ENCODE results near the gene MACROD2. TPM values are rescaled to one million over a fixed set of nuclear protein-coding genes. Genes with fewer than 3 reads are reported as not detected.

Gene MACROD2
- total RNA-seq, 1 donor from 2014 or later, result 2.5 TPM

DNA sequence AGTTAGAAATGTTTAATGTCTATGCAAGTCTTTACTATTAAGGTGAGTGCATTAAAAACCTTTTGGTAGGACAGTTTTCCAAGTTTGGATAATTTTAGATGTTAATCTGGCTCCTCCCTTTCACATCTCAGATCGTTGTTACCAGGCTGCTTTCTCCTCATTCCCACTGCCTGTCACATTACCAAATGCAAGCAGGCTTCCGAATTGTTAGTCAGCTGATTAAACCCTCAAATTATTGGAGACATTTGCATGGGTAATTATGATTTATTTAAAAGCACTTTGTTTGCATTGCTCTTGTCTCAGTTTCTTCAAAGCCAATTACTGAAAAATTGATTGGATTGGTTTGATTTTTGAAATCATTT, 1761.4 kb downstream of the MACROD2 start:
- Mint-ChIP-seq H3K9me3 (ENCODE audit: unreplicated experiment) (no peaks in the 10 kb centered on the region), H3K4me3 (ENCODE audit: unreplicated experiment) (no peak overlapping the region), H3K4me1 (ENCODE audit: unreplicated experiment) (peaks cover 9% of the 10 kb centered on the region), H3K27me3 (ENCODE audit: unreplicated experiment) (no peaks in the 10 kb centered on the region), H3K36me3 (ENCODE audit: unreplicated experiment) (no peaks in the 10 kb centered on the region), H3K27ac (ENCODE audit: unreplicated experiment) (no peak overlapping the region)
- TF ChIP-seq, protein P1, sequence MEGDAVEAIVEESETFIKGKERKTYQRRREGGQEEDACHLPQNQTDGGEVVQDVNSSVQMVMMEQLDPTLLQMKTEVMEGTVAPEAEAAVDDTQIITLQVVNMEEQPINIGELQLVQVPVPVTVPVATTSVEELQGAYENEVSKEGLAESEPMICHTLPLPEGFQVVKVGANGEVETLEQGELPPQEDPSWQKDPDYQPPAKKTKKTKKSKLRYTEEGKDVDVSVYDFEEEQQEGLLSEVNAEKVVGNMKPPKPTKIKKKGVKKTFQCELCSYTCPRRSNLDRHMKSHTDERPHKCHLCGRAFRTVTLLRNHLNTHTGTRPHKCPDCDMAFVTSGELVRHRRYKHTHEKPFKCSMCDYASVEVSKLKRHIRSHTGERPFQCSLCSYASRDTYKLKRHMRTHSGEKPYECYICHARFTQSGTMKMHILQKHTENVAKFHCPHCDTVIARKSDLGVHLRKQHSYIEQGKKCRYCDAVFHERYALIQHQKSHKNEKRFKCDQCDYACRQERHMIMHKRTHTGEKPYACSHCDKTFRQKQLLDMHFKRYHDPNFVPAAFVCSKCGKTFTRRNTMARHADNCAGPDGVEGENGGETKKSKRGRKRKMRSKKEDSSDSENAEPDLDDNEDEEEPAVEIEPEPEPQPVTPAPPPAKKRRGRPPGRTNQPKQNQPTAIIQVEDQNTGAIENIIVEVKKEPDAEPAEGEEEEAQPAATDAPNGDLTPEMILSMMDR (IDR thresholded peaks at IDR 0.05), result no peak
- DNase-seq (ENCODE audit: extremely low spot score, unreplicated experiment), result no peak

DNA sequence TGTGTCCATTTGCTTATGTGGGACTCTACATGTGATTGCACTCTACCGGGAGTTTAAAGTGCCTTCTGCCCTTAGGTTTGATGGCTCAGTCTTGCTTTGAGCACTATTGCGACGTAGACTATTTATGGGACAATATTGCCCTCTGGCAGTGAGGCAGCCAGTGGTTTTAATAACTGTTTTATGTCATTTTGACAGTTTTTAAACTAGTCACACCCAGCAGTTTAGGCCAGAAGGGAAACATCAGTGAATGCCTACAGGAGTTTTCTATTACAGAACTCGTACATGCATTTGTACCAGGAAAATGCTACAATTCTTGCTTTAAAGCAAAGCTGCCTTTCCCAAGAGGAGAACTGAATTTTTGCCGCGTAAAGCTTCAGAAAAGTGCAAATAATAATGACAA, 1764.3 kb downstream of the MACROD2 start:
- no peaks in the 10 kb centered on the region for H3K27me3 Mint-ChIP-seq (ENCODE audit: unreplicated experiment)
- TF ChIP-seq, protein P1 (IDR thresholded peaks at IDR 0.05), result peak; percentile 53
- no peak for DNase-seq (ENCODE audit: extremely low spot score, unreplicated experiment)
- H3K4me3 Mint-ChIP-seq (ENCODE audit: unreplicated experiment), result no peak overlapping the region
- H3K27ac Mint-ChIP-seq (ENCODE audit: unreplicated experiment), result no peak overlapping the region
- H3K4me1 Mint-ChIP-seq (ENCODE audit: unreplicated experiment), result peaks cover 16% of the 10 kb centered on the region
- H3K9me3 Mint-ChIP-seq (ENCODE audit: unreplicated experiment), result no peaks in the 10 kb centered on the region
- H3K36me3 Mint-ChIP-seq (ENCODE audit: unreplicated experiment), result no peaks in the 10 kb centered on the region

DNA sequence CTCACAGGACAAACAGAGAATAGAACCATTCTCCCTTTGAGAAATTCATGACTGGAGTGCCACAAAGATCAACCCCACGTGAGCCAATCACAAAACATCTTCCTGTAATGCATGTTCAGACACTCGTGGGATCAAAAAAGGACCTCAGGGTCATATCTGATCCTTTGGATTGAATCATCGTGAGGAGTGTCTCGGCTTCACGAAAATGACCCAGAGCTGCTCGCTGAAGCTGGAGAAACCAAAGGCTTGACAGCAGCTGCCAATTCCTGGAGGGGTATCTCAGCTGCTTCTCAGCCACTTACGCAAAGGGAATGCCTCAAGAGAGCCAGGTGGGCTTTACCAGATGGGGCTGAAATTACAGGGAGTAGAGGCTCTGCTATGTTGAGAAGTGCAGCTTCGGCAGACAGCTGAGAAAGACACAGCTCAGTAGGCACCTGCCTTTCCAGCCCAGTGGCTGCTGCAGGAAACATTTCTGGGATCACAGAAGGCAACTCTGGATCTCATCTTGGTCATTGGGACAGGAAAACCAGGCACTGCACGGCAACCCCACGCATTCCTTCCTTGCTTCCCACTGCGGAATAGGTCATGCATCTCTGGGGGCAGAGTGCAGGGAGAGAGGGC, 1764.8 kb downstream of the MACROD2 start:
- peaks cover 16% of the 10 kb centered on the region for H3K4me1 Mint-ChIP-seq (ENCODE audit: unreplicated experiment)
- H3K27me3 Mint-ChIP-seq (ENCODE audit: unreplicated experiment), result no peaks in the 10 kb centered on the region
- H3K27ac Mint-ChIP-seq (ENCODE audit: unreplicated experiment), result no peak overlapping the region
- no peak for DNase-seq (ENCODE audit: extremely low spot score, unreplicated experiment)
- no peaks in the 10 kb centered on the region for H3K36me3 Mint-ChIP-seq (ENCODE audit: unreplicated experiment)
- no peak overlapping the region for H3K4me3 Mint-ChIP-seq (ENCODE audit: unreplicated experiment)
- no peaks in the 10 kb centered on the region for H3K9me3 Mint-ChIP-seq (ENCODE audit: unreplicated experiment)
- TF ChIP-seq, protein P1 (IDR thresholded peaks at IDR 0.05), result no peak

DNA sequence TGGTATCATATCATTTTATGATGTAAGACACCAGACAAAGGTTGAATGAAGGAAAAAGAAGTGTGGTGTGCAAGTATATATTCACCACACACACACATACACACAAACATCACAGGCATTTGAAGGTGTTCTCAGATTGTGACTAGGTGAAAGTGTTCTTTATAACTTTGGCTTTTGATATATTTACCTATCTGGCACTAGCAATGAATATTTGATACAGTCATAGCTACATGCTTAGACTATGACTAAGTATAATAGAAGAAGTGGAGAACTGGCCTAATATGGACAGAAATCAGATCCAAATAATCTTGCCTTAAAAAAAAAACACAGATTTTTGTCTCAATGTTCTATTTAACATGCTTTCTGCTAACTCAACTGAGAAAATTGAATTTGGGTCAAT, 1768.0 kb downstream of the MACROD2 start:
- Mint-ChIP-seq H3K4me3 (ENCODE audit: unreplicated experiment) (no peak overlapping the region), H3K27me3 (ENCODE audit: unreplicated experiment) (no peaks in the 10 kb centered on the region), H3K4me1 (ENCODE audit: unreplicated experiment) (peaks cover 16% of the 10 kb centered on the region), H3K9me3 (ENCODE audit: unreplicated experiment) (no peaks in the 10 kb centered on the region), H3K36me3 (ENCODE audit: unreplicated experiment) (no peaks in the 10 kb centered on the region), H3K27ac (ENCODE audit: unreplicated experiment) (no peak overlapping the region)
- DNase-seq (ENCODE audit: extremely low spot score, unreplicated experiment), result no peak
- TF ChIP-seq, protein P1 (IDR thresholded peaks at IDR 0.05), result no peak

DNA sequence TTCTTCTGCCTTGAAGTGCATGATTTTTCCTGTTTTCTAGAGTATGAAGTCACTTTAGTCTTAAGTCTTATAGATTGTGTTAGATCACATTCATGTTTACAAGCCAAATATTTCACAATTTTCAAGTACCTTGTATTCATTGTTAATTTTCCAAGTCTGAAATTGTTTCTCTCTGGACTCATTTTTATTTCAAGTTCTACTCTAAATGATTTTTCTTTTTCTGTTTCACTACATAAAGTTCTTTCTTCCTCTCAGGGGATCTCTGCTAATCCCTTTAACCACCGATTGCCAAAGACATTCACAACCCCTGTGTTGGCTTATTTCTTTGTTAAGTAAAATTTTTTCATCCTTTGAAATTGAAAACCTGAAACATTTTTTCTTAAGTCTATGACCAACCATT, 1772.3 kb downstream of the MACROD2 start:
- Mint-ChIP-seq H3K9me3 (ENCODE audit: unreplicated experiment) (no peaks in the 10 kb centered on the region), H3K36me3 (ENCODE audit: unreplicated experiment) (no peaks in the 10 kb centered on the region), H3K27ac (ENCODE audit: unreplicated experiment) (no peak overlapping the region), H3K4me1 (ENCODE audit: unreplicated experiment) (peaks cover 7% of the 10 kb centered on the region), H3K27me3 (ENCODE audit: unreplicated experiment) (no peaks in the 10 kb centered on the region), H3K4me3 (ENCODE audit: unreplicated experiment) (no peak overlapping the region)
- TF ChIP-seq, protein P1 (IDR thresholded peaks at IDR 0.05), result no peak
- DNase-seq (ENCODE audit: extremely low spot score, unreplicated experiment), result no peak

All from osteocyte (in vitro differentiated cells).